WTC11 (cell line): ENCODE data around the gene FNDC3A.

ENCODE experiments used
- AR ChIP-seq: fragments of 250-450 bp; sonication (Bioruptor Pico); IDR thresholded peaks from 2 replicates; pipeline ENCODE4 v1.9.0; 2021; ENCODE audit warnings: mild to moderate bottlenecking
- CTCF ChIP-seq: fragments of 200-600 bp; IDR thresholded peaks from 2 replicates; pipeline ENCODE4 v1.8.0; 2022; ENCODE audit warnings: antibody characterized with exemption
- ERG ChIP-seq: fragments of 250-450 bp; sonication (Bioruptor Pico); IDR thresholded peaks from 2 replicates; pipeline ENCODE4 v1.8.0; 2021; ENCODE audit warnings: mild to moderate bottlenecking
- FOXJ3 ChIP-seq: sonication (generic); formaldehyde crosslinking; IDR thresholded peaks from 2 replicates; pipeline ENCODE4 v1.9.0; 2021; ENCODE audit warnings: missing genetic modification reagents, mild to moderate bottlenecking, borderline replicate concordance
- HMGA2 ChIP-seq: fragments of 250-450 bp; sonication (Bioruptor Pico); IDR thresholded peaks from 2 replicates; pipeline ENCODE4 v1.4.0; 2021; ENCODE audit warnings: mild to moderate bottlenecking, moderate library complexity
- MAX ChIP-seq: sonication (generic); formaldehyde crosslinking; IDR thresholded peaks from 2 replicates; pipeline ENCODE4 v1.8.0; 2022; ENCODE audit warnings: mild to moderate bottlenecking, missing genetic modification reagents
- NR1H2 ChIP-seq: sonication (generic); formaldehyde crosslinking; IDR thresholded peaks from 2 replicates; pipeline ENCODE4 v1.9.0; 2021; ENCODE audit warnings: mild to moderate bottlenecking, moderate library complexity, missing genetic modification reagents
- NR2C2 ChIP-seq: sonication (generic); formaldehyde crosslinking; IDR thresholded peaks from 2 replicates; pipeline ENCODE4 v1.8.0; 2022; ENCODE audit warnings: mild to moderate bottlenecking, missing genetic modification reagents
- RORB ChIP-seq: fragments of 250-450 bp; sonication (Bioruptor Pico); IDR thresholded peaks from 2 replicates; pipeline ENCODE4 v1.9.0; 2021; ENCODE audit warnings: mild to moderate bottlenecking
- TP53 ChIP-seq: sonication (generic); formaldehyde crosslinking; IDR thresholded peaks from 2 replicates; pipeline ENCODE4 v1.8.1; 2023; ENCODE audit warnings: mild to moderate bottlenecking, missing genetic modification reagents
- ZNF138 ChIP-seq: sonication (generic); formaldehyde crosslinking; conservative IDR thresholded peaks from 2 replicates; pipeline ENCODE4 v1.8.1; 2022; ENCODE audit warnings: mild to moderate bottlenecking, moderate library complexity, missing genetic modification reagents

- no peak for TF ChIP-seq HMGA2
- TF ChIP-seq CTCF, result no peak
- TF ChIP-seq RORB (CRISPR knock-in tag), result no peak
- TF ChIP-seq AR (CRISPR knock-in tag), result no peak
- TF ChIP-seq NR2C2 (CRISPR knock-in tag), result no peak
- no peak for TF ChIP-seq ZNF138
- no peak for TF ChIP-seq FOXJ3 (CRISPR knock-in tag)
- TF ChIP-seq MAX (CRISPR knock-in tag), result no peak
- TF ChIP-seq ERG (CRISPR knock-in tag), result no peak
- no peak for TF ChIP-seq NR1H2 (CRISPR knock-in tag)
- TF ChIP-seq TP53 (CRISPR knock-in tag), result no peak
Measured at GRCh38 chr13:48993150-48993549, 17.4 kb downstream of the FNDC3A start.
